HepG2 (cell line): Measurements from ENCODE around the gene VPS52. TPM values are rescaled to one million over a fixed set of nuclear protein-coding genes. Genes with fewer than 3 reads are reported as not detected.

Experiments used
- ELF3 ChIP-seq: IDR thresholded peaks from 2 replicates; pipeline ENCODE4 v1.6.1; 2016; ENCODE audit warnings: missing genetic modification reagents, missing compliant biosample characterization
- FOXK2 ChIP-seq: fragments of 450-650 bp; IDR thresholded peaks from 2 replicates; pipeline ENCODE4 v1.6.1; 2016
- GATAD1 ChIP-seq: IDR thresholded peaks from 2 replicates; pipeline ENCODE4 v1.6.1; 2016; ENCODE audit warnings: missing genetic modification reagents, missing compliant biosample characterization
- HMG20A ChIP-seq: IDR thresholded peaks from 2 replicates; pipeline ENCODE4 v1.6.1; 2016; ENCODE audit warnings: borderline replicate concordance
- KDM6A ChIP-seq: IDR thresholded peaks from 2 replicates; pipeline ENCODE4 v1.6.1; 2016; ENCODE audit warnings: low read depth
- RCOR2 ChIP-seq: IDR thresholded peaks from 2 replicates; pipeline ENCODE4 v1.6.1; 2016; ENCODE audit warnings: missing biosample characterization, missing genetic modification reagents
- REPIN1 ChIP-seq: sonication (generic); formaldehyde crosslinking; IDR thresholded peaks from 2 replicates; pipeline ENCODE4 v1.8.0; 2022; ENCODE audit warnings: missing genetic modification reagents, low read depth, mild to moderate bottlenecking, borderline replicate concordance
- ZEB1 ChIP-seq: IDR thresholded peaks from 2 replicates; pipeline ENCODE4 v1.6.1; 2012; ENCODE audit warnings: mild to moderate bottlenecking, low read depth, inconsistent platforms; ENCODE audit not compliant: insufficient replicate concordance
- ZFAT ChIP-seq: sonication (generic); formaldehyde crosslinking; conservative IDR thresholded peaks from 2 replicates; pipeline ENCODE4 v1.8.1; 2023; ENCODE audit warnings: missing genetic modification reagents, inconsistent platforms
- ZMYM2 ChIP-seq: sonication (generic); formaldehyde crosslinking; IDR thresholded peaks from 2 replicates; pipeline ENCODE4 v1.8.0; 2022; ENCODE audit warnings: mild to moderate bottlenecking, missing genetic modification reagents
- ZNF121 ChIP-seq: sonication (generic); formaldehyde crosslinking; IDR thresholded peaks from 2 replicates; pipeline ENCODE4 v1.5.0; 2020; ENCODE audit warnings: mild to moderate bottlenecking, missing genetic modification reagents
- ZNF24 ChIP-seq: fragments of 450-650 bp; IDR thresholded peaks from 2 replicates; pipeline ENCODE4 v1.6.1; 2017; ENCODE audit warnings: antibody characterized with exemption, mild to moderate bottlenecking
- ZNF34 ChIP-seq: sonication (generic); formaldehyde crosslinking; IDR thresholded peaks from 2 replicates; pipeline ENCODE4 v1.4.0; 2020; ENCODE audit warnings: mild to moderate bottlenecking, missing genetic modification reagents, borderline replicate concordance
- ZNF543 ChIP-seq: sonication (generic); formaldehyde crosslinking; IDR thresholded peaks from 2 replicates; pipeline ENCODE4 v1.4.0; 2020; ENCODE audit warnings: mild to moderate bottlenecking, missing genetic modification reagents
- ZNF556 ChIP-seq: sonication (generic); formaldehyde crosslinking; IDR thresholded peaks from 2 replicates; pipeline ENCODE4 v1.4.0; 2020; ENCODE audit warnings: mild to moderate bottlenecking, missing genetic modification reagents, borderline replicate concordance
- ZSCAN20 ChIP-seq: sonication (generic); formaldehyde crosslinking; IDR thresholded peaks from 2 replicates; pipeline ENCODE4 v1.4.0; 2020; ENCODE audit warnings: missing genetic modification reagents, mild to moderate bottlenecking, borderline replicate concordance
- polyA plus RNA-seq, 8 experiments: library from polyadenylated mRNA; depleted of rRNA in 3 of 8; stranded (reverse) in 7 of 8; unstranded in 1 of 8; fragments of >200 nt; fragmentation: Illumina TruSeq in 4 of 8; extraction: Trizol in 4 of 8; gene quantifications; 2 replicates each; pipeline versions ENCODE4 v1.2.1 to v1.2.3, GENCODE V29; 2011 to 2016; ENCODE audit warnings: low read depth in 4 of 8, missing spikeins in 1 of 8, mixed read lengths in 1 of 8; ENCODE audit not compliant: insufficient read depth in 1 of 8
- total RNA-seq, 5 experiments: library from RNA; depleted of rRNA; stranded (reverse); fragments of >200 nt; fragmentation: Illumina TruSeq; extraction: Trizol; gene quantifications; 2 replicates each; pipeline ENCODE4 v1.2.3, GENCODE V29; 2016; ENCODE audit warnings: low read depth in 1 of 5
- TF ChIP-seq, protein P1 (sequence below): sonication (generic); formaldehyde crosslinking; IDR thresholded peaks from 2 replicates; pipeline ENCODE4 v1.9.0; 2021; ENCODE audit warnings: missing genetic modification reagents, borderline replicate concordance
- TF ChIP-seq, protein P2 (sequence below): sonication (generic); formaldehyde crosslinking; IDR thresholded peaks from 2 replicates; pipeline ENCODE4 v1.5.1; 2020; ENCODE audit warnings: missing genetic modification reagents, mild to moderate bottlenecking, borderline replicate concordance
- TF ChIP-seq, protein P3 (sequence below): sonication (generic); formaldehyde crosslinking; IDR thresholded peaks from 2 replicates; pipeline ENCODE4 v1.9.0; 2021; ENCODE audit warnings: missing genetic modification reagents, mild to moderate bottlenecking, borderline replicate concordance
- TF ChIP-seq, protein P4 (sequence below): sonication (generic); formaldehyde crosslinking; IDR thresholded peaks from 2 replicates; pipeline ENCODE4 v1.8.1; 2023; ENCODE audit warnings: missing genetic modification reagents, inconsistent platforms, borderline replicate concordance
- TF ChIP-seq, protein P5 (sequence below): sonication (generic); formaldehyde crosslinking; IDR thresholded peaks from 2 replicates; pipeline ENCODE4 v1.5.1; 2020; ENCODE audit warnings: mild to moderate bottlenecking, moderate library complexity, missing genetic modification reagents

The VPS52 gene
- total and polyA plus RNA-seq, 2 of the 13 experiments (the other 11 are each of a cell fraction or from before 2014, with no cell fraction given): 48.9 to 85.5 TPM

DNA sequence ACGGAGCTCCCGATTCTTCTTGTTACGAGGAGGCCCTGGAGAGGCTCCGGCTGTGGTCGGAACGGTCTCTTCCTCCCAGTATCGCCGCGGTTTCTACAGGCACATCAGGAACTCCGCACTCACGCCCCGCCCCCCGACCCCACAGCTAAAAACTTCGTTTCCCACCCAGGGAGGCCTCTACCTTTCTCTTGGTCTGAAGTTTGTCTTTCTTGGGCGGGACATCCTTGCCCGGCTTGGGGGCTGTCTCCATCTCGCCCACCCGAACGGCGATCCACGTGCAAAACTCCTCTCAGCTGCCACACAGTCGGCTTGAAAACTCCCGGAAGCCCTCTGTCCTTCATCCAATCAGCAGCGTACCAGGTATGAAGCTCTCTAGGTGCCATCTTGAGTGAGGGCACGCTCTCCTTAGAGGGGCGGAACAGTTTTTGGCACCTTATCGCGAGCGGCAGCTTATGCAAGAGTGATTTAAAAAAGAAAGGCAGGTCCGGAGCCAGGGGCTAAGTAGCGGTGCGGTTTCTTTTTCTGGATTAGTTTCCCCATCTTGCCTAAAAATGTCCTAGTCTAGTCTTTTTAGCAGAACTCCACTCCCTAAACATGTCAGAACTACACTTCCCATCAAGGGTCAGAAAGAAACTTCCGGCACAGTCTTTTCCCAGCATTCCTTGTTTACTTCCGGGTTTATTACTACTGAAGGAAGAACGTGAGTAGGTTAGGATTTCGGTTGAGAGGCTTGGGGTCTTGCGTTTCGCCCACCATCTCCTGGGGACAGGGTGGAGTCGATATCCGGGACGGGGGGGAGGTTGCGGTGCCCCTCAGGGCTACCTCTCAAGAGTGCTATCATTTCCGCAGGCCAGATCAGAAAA is 17.5 kb upstream of the VPS52 start, which contains the start of the genes PFDN6 and WDR46 (continued):
- TF ChIP-seq, protein P1, sequence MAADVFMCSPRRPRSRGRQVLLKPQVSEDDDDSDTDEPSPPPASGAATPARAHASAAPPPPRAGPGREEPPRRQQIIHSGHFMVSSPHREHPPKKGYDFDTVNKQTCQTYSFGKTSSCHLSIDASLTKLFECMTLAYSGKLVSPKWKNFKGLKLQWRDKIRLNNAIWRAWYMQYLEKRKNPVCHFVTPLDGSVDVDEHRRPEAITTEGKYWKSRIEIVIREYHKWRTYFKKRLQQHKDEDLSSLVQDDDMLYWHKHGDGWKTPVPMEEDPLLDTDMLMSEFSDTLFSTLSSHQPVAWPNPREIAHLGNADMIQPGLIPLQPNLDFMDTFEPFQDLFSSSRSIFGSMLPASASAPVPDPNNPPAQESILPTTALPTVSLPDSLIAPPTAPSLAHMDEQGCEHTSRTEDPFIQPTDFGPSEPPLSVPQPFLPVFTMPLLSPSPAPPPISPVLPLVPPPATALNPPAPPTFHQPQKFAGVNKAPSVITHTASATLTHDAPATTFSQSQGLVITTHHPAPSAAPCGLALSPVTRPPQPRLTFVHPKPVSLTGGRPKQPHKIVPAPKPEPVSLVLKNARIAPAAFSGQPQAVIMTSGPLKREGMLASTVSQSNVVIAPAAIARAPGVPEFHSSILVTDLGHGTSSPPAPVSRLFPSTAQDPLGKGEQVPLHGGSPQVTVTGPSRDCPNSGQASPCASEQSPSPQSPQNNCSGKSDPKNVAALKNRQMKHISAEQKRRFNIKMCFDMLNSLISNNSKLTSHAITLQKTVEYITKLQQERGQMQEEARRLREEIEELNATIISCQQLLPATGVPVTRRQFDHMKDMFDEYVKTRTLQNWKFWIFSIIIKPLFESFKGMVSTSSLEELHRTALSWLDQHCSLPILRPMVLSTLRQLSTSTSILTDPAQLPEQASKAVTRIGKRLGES (CRISPR knock-in tag): no peak
- TF ChIP-seq, protein P2, sequence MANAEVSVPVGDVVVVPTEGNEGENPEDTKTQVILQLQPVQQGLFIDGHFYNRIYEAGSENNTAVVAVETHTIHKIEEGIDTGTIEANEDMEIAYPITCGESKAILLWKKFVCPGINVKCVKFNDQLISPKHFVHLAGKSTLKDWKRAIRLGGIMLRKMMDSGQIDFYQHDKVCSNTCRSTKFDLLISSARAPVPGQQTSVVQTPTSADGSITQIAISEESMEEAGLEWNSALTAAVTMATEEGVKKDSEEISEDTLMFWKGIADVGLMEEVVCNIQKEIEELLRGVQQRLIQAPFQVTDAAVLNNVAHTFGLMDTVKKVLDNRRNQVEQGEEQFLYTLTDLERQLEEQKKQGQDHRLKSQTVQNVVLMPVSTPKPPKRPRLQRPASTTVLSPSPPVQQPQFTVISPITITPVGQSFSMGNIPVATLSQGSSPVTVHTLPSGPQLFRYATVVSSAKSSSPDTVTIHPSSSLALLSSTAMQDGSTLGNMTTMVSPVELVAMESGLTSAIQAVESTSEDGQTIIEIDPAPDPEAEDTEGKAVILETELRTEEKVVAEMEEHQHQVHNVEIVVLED: peak; percentile 72; the same call in 1 of the 2 replicates
- TF ChIP-seq, protein P3, sequence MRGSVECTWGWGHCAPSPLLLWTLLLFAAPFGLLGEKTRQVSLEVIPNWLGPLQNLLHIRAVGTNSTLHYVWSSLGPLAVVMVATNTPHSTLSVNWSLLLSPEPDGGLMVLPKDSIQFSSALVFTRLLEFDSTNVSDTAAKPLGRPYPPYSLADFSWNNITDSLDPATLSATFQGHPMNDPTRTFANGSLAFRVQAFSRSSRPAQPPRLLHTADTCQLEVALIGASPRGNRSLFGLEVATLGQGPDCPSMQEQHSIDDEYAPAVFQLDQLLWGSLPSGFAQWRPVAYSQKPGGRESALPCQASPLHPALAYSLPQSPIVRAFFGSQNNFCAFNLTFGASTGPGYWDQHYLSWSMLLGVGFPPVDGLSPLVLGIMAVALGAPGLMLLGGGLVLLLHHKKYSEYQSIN: no peak
- TF ChIP-seq, protein P4, sequence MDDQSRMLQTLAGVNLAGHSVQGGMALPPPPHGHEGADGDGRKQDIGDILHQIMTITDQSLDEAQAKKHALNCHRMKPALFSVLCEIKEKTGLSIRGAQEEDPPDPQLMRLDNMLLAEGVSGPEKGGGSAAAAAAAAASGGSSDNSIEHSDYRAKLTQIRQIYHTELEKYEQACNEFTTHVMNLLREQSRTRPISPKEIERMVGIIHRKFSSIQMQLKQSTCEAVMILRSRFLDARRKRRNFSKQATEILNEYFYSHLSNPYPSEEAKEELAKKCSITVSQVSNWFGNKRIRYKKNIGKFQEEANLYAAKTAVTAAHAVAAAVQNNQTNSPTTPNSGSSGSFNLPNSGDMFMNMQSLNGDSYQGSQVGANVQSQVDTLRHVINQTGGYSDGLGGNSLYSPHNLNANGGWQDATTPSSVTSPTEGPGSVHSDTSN (CRISPR knock-in tag): no peak
- TF ChIP-seq ZFAT (CRISPR knock-in tag) (no peak), ZNF121 (no peak), ZMYM2 (CRISPR knock-in tag) (no peak), HMG20A (CRISPR knock-in tag) (no peak), ZNF543 (CRISPR knock-in tag) (0 out of 2 replicates have a peak, but pooled peaks have one; percentile 18), FOXK2 (peak; percentile 97), REPIN1 (CRISPR knock-in tag) (peak; percentile 30; the same call in 1 of the 2 replicates), ZNF24 (no peak), ELF3 (CRISPR knock-in tag) (peak; percentile 80), ZNF34 (CRISPR knock-in tag) (0 out of 2 replicates have a peak, but pooled peaks have one; percentile 42), KDM6A (CRISPR knock-in tag) (no peak), ZEB1 (peak; percentile 81), GATAD1 (peak; percentile 96), RCOR2 (CRISPR knock-in tag) (no peak), ZNF556 (CRISPR knock-in tag) (0 out of 2 replicates have a peak, but pooled peaks have one; percentile 44), ZSCAN20 (CRISPR knock-in tag) (no peak)
- TF ChIP-seq, protein P5, sequence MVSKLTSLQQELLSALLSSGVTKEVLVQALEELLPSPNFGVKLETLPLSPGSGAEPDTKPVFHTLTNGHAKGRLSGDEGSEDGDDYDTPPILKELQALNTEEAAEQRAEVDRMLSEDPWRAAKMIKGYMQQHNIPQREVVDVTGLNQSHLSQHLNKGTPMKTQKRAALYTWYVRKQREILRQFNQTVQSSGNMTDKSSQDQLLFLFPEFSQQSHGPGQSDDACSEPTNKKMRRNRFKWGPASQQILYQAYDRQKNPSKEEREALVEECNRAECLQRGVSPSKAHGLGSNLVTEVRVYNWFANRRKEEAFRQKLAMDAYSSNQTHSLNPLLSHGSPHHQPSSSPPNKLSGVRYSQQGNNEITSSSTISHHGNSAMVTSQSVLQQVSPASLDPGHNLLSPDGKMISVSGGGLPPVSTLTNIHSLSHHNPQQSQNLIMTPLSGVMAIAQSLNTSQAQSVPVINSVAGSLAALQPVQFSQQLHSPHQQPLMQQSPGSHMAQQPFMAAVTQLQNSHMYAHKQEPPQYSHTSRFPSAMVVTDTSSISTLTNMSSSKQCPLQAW: peak; percentile 37; the same call in 1 of the 2 replicates
